Keratinocyte (primary cell): ENCODE data around the gene LRP1B. TPM values are rescaled to one million over a fixed set of nuclear protein-coding genes. Genes with fewer than 3 reads are reported as not detected.

Experiments used
- DNase-seq: peaks from one replicate; pipeline ENCODE4 v3.0.0-alpha.2; 2011; ENCODE audit warnings: low read depth, missing footprints, low spot score
- FAIRE-seq: peaks from 2 replicates; lab custom pipeline; 2011; peaks lifted over from hg19 to GRCh38; lab: Jason Lieb, UNC
- H2AFZ ChIP-seq: 2 replicates; pipeline ENCODE4 v1.6.0; 2012; ENCODE audit warnings: low read length, control low read depth, inconsistent platforms; ENCODE audit not compliant: control insufficient read depth
- H3K27ac ChIP-seq: 2 replicates; pipeline ENCODE4 v1.5.1; 2011; ENCODE audit warnings: low read length; ENCODE audit not compliant: control insufficient read depth, insufficient read depth
- H3K27me3 ChIP-seq: 3 replicates; pipeline ENCODE4 v1.6.0; 2011; ENCODE audit warnings: low read length; ENCODE audit not compliant: control insufficient read depth, insufficient read depth; ENCODE audit errors: extremely low read depth
- H3K36me3 ChIP-seq, 2 experiments: 2 replicates in 1 of 2; 3 replicates in 1 of 2; pipeline ENCODE4 v1.5.1; 2011; ENCODE audit warnings: low read length in 2 of 2, mild to moderate bottlenecking in 1 of 2; ENCODE audit not compliant: control insufficient read depth in 2 of 2, insufficient read depth in 2 of 2; ENCODE audit errors: extremely low read depth in 1 of 2
- H3K4me1 ChIP-seq: 3 replicates; pipeline ENCODE4 v1.5.1; 2011; ENCODE audit warnings: low read length; ENCODE audit not compliant: control insufficient read depth, insufficient read depth; ENCODE audit errors: extremely low read depth
- H3K4me2 ChIP-seq: 3 replicates; pipeline ENCODE4 v1.6.0; 2011; ENCODE audit warnings: low read depth, low read length; ENCODE audit not compliant: control insufficient read depth, insufficient read depth; ENCODE audit errors: extremely low read depth
- H3K4me3 ChIP-seq, 3 experiments: fragments of 200-600 bp in 1 of 3; sonication (generic) in 1 of 3; 2 replicates in 2 of 3; 3 replicates in 1 of 3; pipeline ENCODE4 v1.5.1; 2011 to 2016; ENCODE audit warnings: low read length in 3 of 3, mild to moderate bottlenecking in 3 of 3, control low read depth in 2 of 3, inconsistent platforms in 1 of 3, low read depth in 1 of 3, mixed read lengths in 1 of 3, mixed run types in 1 of 3, moderate library complexity in 1 of 3; ENCODE audit not compliant: control insufficient read depth in 2 of 3, insufficient read depth in 2 of 3; ENCODE audit errors: extremely low read depth in 1 of 3
- H3K79me2 ChIP-seq: 2 replicates; pipeline ENCODE4 v1.6.0; 2012; ENCODE audit warnings: low read length; ENCODE audit not compliant: control insufficient read depth, insufficient read depth
- H3K9ac ChIP-seq: 3 replicates; pipeline ENCODE4 v1.6.0; 2011; ENCODE audit warnings: low read length; ENCODE audit not compliant: control insufficient read depth, insufficient read depth; ENCODE audit errors: extremely low read depth
- H3K9me1 ChIP-seq: 3 replicates; pipeline ENCODE4 v1.6.0; 2011; ENCODE audit warnings: low read length; ENCODE audit not compliant: control insufficient read depth, insufficient read depth; ENCODE audit errors: extremely low read depth
- H3K9me3 ChIP-seq: 2 replicates; pipeline ENCODE4 v1.5.1; 2012; ENCODE audit warnings: low read depth, low read length; ENCODE audit not compliant: control insufficient read depth
- H4K20me1 ChIP-seq: 3 replicates; pipeline ENCODE4 v1.6.0; 2011; ENCODE audit warnings: low read length; ENCODE audit not compliant: control insufficient read depth, insufficient read depth; ENCODE audit errors: extremely low read depth
- CTCF ChIP-seq, 3 experiments: IDR thresholded peaks in 1 of 3; conservative IDR thresholded peaks in 1 of 3; optimal IDR thresholded peaks in 1 of 3; 2 replicates in 2 of 3; 3 replicates in 1 of 3; pipeline versions ENCODE3 to v1.5.1; 2011; ENCODE audit warnings: low read length in 3 of 3, mild to moderate bottlenecking in 3 of 3, moderate library complexity in 2 of 3, control low read depth in 1 of 3, inconsistent platforms in 1 of 3; ENCODE audit not compliant: insufficient read depth in 2 of 3; ENCODE audit errors: extremely low read depth in 1 of 3
- EZH2 ChIP-seq: IDR thresholded peaks from one replicate; pipeline ENCODE4 v1.6.1; 2012; ENCODE audit warnings: inconsistent platforms, mild to moderate bottlenecking, low read length, moderate library complexity
- dilution Hi-C: fragments of 300-500 bp; cut with MboI; formaldehyde crosslinking; loops from one replicate; pipeline ENCODE4 v1.7.0; 2020; ENCODE audit warnings: low sequenced_read_pairs; ENCODE audit not compliant: extremely low pct_ligation_motif_present
- polyA plus RNA-seq, 5 experiments: library from polyadenylated mRNA; depleted of rRNA in 3 of 5; stranded (reverse) in 3 of 5; stranded (forward) in 1 of 5; unstranded in 1 of 5; fragments of >200 nt; gene quantifications; 1 replicate in 1 of 5; 2 replicates in 3 of 5; 3 replicates in 1 of 5; pipeline versions ENCODE4 v1.2.1 to v1.2.3, GENCODE V29; 2011 to 2012; ENCODE audit warnings: missing spikeins in 2 of 5, low read depth in 1 of 5, low replicate concordance in 1 of 5

Gene LRP1B
- polyA plus RNA-seq, 1 donor (not counting 4 experiments of a cell fraction or from before 2014, with no cell fraction given), result not detected

DNA sequence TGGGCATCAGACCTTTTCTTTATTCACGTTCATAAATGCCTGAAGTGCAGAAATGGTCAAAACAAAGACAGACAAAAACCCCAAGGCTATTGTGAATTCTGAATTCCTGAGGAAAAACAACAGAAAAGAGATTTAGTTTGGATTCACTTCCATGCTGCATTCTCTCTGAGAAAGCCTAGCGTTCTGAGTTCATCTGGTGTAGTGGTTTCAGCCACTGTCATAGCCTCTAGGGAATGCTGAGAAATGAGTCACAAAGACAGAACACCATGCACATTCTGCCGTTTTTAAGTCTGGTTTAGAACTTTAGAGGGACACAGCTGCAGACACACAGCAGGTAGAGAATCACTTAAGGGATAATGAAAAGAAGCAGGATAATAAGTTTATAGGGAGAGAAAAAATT is 93.8 kb downstream of the LRP1B start:
- H3K9me1 ChIP-seq, result no peaks in the 10 kb centered on the region
- FAIRE-seq (peak; percentile 29), DNase-seq (no peak)
- dilution Hi-C loops, result no loop called here
- no peak overlapping the region for H3K4me3 ChIP-seq
- peak overlapping the region; percentile 13 for H3K4me2 ChIP-seq
- no peak for TF ChIP-seq EZH2
- no peak for TF ChIP-seq CTCF (optimal IDR thresholded peaks at IDR 0.05 in 1 of 3, IDR thresholded peaks at IDR 0.05 in 1 of 3, conservative IDR thresholded peaks at IDR 0.05 in 1 of 3; ENCODE audit: extremely low read depth in 1 of 3, insufficient read depth in 2 of 3, low read length in 3 of 3)
- H3K27me3 ChIP-seq, result no peaks in the 10 kb centered on the region
- peaks cover 4% of the 10 kb centered on the region for H3K4me1 ChIP-seq
- H3K79me2 ChIP-seq, result no peaks in the 10 kb centered on the region
- no peak overlapping the region for H3K9ac ChIP-seq
- H4K20me1 ChIP-seq, result no peaks in the 10 kb centered on the region
- H2AFZ ChIP-seq, result no peak overlapping the region
- H3K36me3 ChIP-seq, result no peaks in the 10 kb centered on the region
- no peaks in the 10 kb centered on the region for H3K9me3 ChIP-seq
- no peak overlapping the region for H3K27ac ChIP-seq

GRCh38 chr2:142033393-142033792 is 97.4 kb downstream of the LRP1B start:
- Histone ChIP-seq H3K4me2 (no peak overlapping the region), H3K4me1 (peaks cover 4% of the 10 kb centered on the region), H3K79me2 (no peaks in the 10 kb centered on the region), H3K4me3 (no peak overlapping the region), H4K20me1 (no peaks in the 10 kb centered on the region), H3K9ac (no peak overlapping the region), H3K36me3 (no peaks in the 10 kb centered on the region), H3K9me1 (no peaks in the 10 kb centered on the region), H3K9me3 (no peaks in the 10 kb centered on the region), H3K27me3 (no peaks in the 10 kb centered on the region), H2AFZ (no peak overlapping the region), H3K27ac (no peak overlapping the region)
- DNase-seq (no peak), FAIRE-seq (no peak)
- dilution Hi-C loops, result no loop called here
- TF ChIP-seq EZH2 (no peak), CTCF (optimal IDR thresholded peaks at IDR 0.05 in 1 of 3, IDR thresholded peaks at IDR 0.05 in 1 of 3, conservative IDR thresholded peaks at IDR 0.05 in 1 of 3; ENCODE audit: extremely low read depth in 1 of 3, insufficient read depth in 2 of 3, low read length in 3 of 3) (no peak)
